GM21619 (cell line): ENCODE measurements around the gene CCDC77.
"Not testable (repeated sequence)": the region's sequence is repeated elsewhere in the genome, so short reads cannot be mapped to it uniquely, and the experiment has no call there.

Source experiments
- ATAC-seq: cut with Tn5 transposase; IDR thresholded peaks from one replicate; pipeline ENCODE4 v1.9.1; 2021; ENCODE audit not compliant: unreplicated experiment

The CCDC77 gene

DNA sequence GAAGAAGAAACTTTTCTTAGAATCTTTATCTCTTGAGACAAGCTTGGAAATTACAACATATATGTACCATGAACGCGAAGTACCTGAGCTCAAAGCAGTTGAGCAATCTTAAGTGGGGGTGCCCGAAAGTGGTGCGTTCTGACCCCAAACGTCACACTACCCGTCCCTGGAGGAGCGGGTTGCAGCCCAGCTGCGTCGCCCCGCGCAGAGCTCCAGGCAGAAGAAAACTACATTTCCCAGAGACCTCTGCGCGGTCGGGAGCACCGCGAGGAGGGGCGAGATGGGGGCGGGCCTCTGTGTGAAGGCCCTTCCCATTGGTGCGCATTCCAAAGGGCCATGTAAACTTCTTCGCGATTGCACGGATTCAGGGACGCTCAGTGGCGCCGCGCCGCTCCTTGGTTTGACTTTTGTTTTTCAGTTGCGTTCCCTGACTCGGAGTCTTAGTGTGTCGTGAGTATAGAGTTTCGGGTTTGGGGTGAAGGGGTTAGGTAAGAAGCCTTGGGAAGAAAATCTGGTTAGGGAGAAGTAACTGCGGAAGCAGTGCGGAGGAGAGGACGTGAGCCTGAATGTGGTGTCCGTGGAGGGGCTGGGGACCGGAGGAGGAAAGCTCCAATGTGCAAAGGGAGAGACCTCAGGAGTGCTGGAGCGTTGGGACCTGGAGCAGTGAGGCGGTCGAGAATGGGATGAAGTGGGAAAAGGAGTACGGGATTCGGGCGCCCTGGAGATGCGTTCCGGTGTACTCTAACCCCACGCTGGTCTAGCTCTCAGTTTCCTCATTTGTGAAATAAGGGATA, at the start of gene CCDC77:
TSS of gene CCDC77 (plus strand) at position 410 of the 794 bp plus-strand sequence. CDS start 7,740 bp downstream, outside the sequence.
- peak; percentile 96 for ATAC-seq

DNA sequence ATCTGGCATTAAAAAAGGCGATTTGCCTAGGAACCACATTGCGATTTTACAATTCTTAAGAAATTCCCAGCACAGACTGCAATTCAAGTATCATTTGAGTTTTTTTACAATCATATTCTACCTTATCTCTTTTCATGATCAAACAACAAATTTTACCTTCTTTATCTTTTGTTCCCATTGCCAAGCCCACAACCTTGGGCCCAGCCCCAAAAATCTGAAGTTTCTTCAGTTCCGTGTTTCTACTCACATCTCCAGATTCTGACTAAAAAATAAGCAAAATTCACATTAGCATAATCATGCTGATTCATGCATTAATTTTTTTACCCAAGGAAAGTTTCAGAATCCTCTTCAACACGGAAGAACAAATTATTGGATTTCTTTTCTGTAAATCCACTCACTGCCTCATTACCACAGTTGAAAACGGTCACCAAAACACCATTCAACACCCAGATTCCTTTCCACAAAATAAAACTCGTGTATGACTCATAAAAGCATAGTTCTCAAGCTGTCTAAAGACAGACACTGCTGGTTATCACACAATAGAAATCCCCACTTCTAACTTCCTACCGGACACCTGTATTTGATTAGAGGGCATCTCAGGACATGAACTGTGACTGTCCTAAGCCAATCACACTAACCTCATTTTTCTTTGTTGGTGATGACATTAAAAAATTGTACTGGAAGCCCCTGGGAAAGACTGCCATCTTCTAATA, 45.0 kb upstream of the CCDC77 start:
- no peak for ATAC-seq

DNA sequence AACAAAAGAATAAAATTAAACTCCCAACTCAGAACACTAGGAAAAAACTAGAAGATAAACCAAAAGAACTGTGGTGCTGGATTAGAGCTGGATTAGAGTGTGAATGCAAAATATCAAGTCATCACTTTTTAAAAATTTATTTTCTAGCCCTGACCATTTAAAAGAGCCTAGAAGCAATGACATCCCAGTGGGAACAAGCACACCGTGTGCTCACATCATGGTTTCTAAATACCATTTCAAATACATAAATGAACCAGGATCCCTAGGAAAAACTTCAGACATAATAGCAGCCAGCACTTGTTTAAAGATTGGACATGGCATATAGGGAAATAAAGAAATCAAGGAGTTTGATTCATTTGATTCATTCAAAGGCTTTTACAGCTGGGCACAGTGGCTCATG, 42.4 kb upstream of the CCDC77 start:
- ATAC-seq = no peak

DNA sequence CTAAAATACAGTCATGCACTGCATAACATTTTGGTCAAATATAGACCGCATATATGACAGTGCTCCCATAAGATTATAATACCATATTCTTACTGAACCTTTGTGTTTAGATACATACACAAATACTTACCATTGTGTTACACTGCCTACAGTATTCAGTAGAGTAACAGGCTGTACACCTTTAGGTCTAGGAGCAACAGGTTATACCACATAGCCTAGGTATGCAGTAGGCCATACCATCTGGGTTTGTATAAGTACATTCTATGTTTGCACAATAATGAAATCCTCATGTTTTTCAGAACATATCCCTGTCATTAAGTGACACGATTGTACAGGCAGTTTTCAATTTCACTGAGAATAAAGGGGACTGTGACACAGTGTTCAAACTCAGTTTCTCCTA, 34.6 kb upstream of the CCDC77 start:
- ATAC-seq = no peak

DNA sequence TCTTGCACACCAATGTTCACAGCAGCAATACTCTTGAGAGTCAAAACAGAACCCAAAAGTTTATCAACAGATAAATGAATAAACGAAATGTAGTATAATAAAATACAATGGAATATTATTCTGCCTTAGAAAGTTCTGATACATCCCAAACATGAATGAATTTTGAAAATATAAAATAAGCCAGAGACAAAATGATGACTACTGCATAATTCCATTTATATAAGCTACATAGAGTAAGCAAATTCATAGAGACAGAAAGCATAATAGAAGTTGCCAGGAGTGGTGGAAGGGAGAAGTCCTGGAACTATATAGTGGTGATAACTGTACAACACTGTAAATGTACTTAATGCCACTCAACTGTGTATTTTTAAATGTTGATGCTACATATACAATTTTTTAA, 33.5 kb upstream of the CCDC77 start:
- ATAC-seq = no peak

DNA sequence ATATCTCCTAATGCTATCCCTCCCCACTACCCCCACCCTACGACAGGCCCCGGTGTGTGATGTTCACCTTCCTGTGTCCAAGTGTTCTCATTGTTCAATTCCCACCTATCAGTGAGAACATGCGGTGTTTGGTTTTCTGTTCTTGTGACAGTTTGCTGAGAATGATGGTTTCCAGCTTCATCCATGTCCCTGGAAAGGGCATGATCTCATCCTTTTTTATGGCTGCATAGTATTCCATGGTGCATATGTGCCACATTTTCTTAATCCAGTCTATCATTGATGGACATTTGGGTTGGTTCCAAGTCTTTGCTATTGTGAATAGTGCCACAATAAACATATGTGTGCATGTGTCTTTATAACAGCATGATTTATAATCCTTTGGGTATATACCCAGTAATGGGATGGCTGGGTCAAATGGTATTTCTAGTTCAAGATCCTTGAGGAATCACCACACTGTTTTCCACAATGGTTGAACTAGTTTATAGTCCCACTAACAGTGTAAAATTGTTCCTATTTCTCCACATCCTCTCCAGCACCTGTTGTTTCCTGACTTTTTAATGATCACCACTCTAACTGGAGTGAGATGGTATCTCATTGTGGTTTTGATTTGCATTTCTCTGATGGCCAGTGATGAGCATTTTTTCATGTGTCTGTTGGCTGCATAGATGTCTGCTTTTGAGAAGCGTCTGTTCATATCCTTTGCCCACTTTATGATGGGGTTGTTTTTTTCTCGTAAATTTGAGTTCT, 30.5 kb upstream of the CCDC77 start:
- ATAC-seq = not testable (repeated sequence)

DNA sequence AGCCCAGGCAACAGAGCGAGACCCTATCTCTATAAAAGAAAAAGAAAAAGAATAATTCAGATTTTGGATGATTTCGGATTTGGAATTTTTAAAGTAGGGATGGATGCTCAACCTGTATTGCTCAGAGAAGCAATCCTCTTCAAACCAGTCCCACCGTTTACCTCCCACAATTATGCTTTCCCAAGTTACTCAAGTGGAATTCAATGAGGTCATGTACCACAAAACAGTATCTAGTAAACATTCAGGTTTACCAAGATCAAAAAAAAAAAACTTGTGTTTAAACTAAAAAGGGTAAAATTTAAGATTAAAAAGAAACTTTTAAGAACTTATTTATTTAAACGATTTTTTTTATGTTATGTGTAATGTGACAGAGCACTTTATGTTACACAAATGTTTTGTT, 14.8 kb upstream of the CCDC77 start:
- ATAC-seq = no peak

DNA sequence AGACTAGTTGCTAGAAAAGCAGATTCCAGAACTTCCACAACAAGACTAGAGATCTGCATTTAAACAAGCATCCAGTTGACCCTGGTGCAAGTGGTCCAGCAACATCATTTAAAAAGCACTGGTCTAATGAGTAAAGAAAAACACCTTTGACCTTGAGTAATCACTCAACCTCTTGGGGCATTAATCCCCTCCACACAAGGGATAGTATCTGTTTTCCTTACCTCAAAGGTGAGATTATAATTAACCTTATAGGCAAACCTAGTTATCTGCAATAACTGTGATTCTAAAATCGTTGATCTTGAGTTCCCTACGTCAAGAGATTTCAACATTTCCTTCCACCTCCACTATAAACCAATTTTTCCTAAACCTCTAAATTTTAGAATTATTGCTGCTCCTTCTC, 13.4 kb upstream of the CCDC77 start:
- ATAC-seq = no peak

DNA sequence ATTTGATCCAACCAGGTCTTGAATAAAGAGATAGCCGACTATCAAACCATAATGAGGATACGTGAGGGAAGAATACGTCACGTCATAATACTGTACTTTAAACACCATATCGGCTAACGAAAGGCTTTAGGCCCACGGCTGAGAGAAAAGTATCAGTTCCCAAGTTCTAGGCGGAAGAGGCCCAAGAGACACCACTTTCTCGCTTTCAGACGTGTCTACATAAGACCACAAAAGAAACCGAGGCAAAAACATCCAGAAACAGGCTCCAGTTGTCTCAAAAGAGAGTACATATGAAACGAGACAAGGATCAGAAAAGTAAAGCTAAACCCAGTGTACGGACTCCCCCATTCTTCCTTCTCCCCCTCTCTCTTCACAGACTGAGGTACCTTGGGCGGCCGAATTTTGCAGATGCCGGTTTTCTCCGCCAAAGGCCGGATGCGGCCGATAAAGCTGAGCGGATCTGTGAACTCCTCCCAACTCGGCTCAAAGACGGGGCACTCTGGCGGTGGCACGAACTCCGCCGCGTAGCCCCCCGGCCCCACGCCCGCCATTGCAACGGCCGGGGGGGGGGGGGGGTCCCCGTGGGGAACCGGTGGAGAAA, 12.8 kb upstream of the CCDC77 start:
- ATAC-seq = peak; percentile 27

DNA sequence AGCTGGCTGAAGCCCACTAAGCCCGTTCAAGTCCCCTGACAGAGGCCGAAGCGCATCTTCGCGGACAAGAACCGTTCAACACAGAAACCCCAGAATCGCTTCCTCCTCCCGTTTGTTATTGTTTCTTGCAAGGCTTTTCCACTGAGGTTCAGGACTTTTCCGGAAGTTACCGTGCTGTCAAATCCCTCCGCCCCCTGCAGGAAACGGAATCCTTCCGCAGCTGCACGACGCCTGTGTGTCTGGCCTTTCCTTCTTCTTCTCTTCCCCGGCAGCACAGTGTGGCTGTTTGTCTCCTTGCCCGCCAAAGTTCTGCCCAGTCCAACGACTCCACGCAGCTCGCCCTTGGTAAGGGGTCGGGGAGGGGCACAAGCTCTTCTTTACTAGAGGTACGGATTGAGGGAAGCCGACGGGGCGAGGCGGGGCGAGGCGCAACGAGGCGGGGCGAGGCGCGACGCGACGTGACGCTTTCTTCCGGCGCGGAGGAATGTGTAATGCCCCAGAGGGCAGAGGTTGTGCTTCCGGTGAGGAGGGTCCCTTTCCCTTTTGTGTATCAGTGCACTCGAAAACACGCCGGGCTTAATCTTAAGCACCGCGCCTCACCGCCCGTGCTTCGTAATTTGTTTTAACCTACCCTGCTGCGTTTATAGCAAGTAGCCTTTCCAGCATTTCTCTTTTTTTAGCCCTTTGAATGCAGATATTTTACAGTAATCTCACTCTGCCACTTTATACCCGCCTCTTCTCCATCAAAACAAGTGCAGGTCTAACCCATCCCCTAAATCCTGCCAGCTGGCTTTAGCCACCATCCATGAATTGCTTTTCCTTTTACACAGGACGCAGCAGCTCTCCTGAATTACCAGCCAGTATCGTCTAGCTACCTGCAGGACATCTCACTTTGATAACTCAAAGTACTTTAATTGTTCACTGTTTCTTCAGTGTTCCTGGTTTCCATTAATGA, 12.0 kb upstream of the CCDC77 start, which contains the start of gene KDM5A:
TSS of gene KDM5A (minus strand) at position 179 of the 955 bp plus-strand sequence. CDS start 229 bp downstream, outside the sequence.
- peak; percentile 88 for ATAC-seq

DNA sequence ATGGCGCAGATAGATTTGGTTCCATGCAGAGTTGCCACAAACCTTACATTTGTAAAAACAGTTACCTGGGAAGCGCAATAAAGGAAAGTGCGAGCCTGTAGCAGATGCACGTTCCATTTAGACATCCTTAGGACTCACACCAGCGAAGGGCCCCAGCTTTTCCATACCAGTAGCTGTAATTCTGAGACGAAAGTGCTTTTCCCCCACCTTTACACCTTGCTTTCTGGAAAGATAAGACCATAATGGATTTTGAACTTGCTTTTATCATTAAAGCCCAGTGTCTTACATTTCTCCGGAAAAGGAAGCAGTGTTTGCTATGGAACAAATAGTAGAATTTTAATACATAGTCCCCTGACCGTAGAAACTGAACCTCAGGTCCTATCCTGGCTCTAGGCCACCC, 616 bp upstream of the CCDC77 start:
- no peak for ATAC-seq

DNA sequence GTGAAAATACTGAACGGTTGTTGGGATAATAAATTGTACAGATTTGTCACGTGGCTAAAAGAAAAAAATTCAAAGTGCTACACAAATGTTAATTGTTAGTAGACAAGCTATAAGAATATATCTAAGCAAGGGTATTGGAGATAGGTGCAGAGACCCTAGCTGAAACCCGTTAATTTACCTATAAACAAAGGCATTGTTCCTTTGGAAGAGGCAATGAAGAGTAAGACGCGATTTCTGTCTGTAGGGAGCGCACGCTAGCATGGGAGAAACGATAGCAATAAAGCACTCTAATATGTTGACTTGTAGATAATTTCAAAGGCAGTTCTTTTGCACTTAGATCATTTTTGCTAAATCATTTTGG, 565 bp downstream of the CCDC77 start:
- no peak for ATAC-seq

DNA sequence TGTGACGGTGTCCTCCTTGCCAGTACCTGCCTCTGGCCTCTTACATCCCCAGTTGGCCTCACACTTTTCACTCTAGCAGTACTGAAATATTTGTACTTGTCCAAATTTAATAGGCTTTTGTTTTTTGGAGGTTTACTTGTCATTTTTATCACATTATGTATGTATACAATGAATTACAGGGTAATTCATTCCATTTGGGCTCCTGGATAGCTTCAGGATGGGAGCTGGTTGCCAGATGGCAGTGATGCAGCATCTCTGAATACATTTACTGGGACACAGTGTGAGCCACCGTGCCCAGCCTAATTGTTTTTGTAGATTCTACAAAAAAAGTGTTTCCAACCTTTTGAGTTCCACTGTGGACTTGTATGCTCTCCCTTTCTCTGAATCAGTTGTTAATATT, 13.4 kb downstream of the CCDC77 start:
- ATAC-seq = no peak

DNA sequence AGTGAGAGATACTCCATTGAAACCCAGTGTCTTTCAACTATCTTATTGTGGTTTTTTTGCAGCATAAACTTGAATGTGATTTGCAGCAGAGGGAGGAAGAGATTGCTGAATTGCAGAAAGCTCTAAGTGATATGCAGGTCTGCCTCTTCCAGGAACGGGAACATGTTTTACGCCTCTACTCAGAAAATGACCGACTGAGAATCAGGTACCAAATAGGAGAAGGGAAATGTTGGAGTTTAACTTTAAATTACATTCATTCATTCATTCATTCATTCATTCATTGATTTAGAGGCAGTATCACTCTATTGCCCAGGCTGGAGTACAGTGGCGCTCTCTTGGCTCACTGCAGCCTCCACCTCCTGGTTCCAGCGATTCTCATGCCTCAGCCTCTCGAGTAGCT, 17.0 kb downstream of the CCDC77 start:
- no peak for ATAC-seq

DNA sequence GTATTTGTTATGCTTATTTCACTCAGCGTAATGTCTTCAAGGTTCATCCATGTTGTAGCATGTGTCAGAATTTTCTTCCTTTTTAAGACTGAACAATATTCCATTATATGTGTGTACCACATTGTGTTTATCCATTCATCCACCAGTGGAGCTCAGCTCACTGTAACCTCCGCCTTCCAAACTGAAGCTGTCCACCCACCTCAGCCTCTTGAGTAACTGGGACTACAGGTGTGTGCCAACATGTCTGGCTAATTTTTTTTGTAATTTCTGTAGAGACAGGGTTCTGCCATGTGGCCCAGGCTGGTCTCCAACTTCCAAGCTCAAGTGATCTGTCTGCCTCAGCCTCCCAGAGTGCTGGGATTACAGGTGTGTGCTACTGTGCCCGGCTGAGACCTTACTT, 21.1 kb downstream of the CCDC77 start:
- no peak for ATAC-seq

DNA sequence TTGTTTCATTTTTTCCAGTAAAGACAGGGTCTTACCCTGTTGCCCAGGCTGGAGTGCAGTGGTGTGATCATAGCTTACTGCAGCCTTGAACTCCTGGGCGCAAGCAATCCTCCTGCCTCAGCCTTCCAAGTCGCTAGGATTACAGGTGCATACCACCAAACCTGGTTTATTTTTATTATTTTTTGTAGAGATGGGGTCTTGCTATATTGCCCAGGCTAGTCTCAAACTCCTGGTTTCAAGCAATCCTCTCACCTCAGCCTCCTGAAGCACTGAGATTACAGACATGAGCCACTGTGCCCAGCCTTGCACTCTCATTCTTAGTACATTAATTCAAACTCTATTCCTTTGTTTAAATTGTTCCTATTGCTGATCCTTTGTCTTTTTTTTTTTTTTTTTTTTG, 34.3 kb downstream of the CCDC77 start:
- not testable (repeated sequence) for ATAC-seq

DNA sequence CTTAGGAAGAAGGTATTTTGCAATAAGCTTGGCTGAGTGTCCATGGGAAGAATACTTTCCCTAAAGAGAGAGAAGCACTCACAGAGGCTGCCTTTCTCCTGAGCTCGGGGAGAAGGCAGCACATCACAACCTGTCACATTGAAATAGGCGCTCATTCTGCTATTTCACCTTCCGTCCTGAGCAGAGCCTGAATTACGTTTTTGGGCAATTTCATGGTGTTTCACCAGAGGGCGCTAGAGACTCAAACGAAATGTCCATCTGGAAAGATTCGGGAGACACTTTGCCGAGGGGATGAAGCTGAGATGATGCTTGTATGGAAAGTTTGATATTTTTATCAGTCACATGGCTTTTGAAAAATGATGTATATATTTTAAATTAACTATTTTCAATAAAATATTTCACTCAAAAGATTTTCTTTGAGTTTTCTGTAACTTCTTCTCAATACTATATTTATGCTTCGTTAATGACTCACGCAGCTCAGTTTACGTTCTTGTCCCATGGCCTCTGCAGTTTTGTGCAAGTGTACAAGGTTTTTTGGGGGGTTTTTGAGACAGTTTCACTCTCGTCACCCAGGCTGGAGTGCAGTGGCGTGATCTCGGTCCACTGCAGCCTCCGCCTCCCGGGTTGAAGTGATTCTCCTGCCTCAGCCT, 40.9 kb downstream of the CCDC77 start:
- no peak for ATAC-seq

DNA sequence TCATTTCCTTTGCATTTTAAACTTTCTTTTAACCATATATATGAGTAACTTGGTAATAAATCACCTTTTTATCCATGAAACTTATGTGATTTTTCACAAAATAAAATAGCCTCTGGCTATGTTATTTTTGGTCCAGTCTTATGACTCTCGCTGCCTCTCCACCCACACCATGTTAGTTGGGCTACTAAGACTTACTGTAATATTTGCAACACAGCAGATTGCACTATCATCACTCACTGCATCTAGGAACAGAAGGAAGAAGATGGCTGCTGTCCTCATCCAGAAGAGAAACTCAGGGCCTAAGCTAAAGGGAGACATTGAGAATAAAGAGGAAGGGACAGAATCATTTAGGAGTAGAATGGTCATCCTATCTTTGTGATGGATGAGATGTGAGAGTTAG, 45.7 kb downstream of the CCDC77 start:
- no peak for ATAC-seq

DNA sequence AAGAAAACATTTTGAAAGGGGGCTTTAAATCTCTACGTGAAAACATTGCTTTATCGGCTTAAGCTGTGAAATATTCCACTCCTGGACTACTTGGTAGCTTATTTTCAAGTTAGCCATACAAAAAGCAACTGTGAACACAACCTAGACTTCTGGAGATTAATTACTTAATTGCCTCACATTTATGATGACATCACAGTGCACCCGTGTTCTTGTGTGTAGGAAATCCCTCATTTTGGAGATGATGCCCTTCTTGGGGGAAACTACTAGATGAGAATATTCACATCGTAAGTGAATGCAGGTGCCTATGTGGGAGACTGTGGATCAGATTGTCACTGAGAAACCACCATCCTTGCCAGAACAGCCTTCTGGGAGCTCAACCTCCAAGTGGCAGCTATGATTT, 47.8 kb downstream of the CCDC77 start:
- no peak for ATAC-seq

DNA sequence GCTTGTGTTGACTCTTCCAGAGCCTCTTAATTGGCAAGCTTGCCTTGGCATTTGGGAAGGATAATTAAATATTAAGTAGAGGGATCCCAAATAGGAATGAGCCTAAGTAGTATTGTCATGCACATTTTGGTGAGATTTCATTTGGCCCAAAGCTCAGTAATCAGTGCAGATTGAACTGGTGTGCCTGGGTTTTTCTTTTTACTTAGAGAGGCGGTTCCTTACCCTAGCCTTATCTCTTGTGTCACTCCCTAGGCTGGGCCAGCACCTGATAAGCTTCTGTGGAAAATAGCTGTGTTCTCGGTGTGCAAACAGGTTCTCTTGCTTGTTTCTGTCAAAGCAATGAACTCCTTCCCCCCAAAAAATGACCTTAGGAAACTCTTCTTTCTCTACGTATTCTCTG, 49.0 kb downstream of the CCDC77 start:
- no peak for ATAC-seq
